ENCODE data around the gene ATP6V1A. TPM values are rescaled to one million over a fixed set of nuclear protein-coding genes. Genes with fewer than 3 reads are reported as not detected.
A peak's percentile ranks its signal among the peaks of the same experiment; 100 is the strongest.

Gene ATP6V1A
- total and polyA plus RNA-seq, 2 donors (not counting 1 experiment from before 2014, with no cell fraction given): 7.6 to 44.3 TPM

DNA sequence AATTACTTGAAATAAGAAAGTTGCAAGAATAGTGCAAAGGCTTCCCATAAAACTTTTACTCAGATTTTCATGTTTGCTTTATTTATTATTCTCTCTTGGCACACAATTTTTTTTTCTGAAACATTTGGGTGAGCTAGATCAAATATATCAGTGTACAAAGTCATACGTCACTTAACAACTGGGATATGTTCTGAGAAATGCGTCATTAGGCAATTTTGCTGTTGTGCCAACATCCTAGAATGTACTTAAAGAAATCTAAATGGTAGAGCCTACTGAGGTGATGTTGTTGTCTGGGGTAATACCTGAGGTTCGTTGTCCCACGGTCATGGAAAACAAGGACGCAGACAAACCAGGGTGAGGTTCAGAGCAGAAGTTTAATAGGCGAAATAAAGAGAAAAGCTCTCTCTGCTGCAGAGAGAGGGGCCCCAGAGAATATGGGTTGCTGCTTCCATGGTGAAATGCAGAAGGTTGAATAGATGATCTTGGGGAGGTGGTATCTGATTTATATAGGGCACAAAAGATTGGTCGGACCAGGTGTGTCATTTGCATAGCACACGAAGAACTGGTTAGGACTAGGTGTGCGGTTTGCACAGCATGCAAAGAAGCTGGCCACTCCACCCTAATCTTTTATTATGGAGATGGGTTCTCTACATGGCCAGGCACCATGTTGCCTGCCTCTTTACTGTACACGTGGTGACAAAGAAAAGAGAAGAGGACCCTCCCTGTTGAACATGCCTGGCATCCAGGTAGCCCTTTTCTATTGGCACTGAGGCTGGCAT lies 82.9 kb downstream of the ATP6V1A start:
- no peaks in the 10 kb centered on the region for H3K27me3 ChIP-seq (replicated peaks in 1 of 4; ENCODE audit: control extremely low read depth in 1 of 4, control insufficient read depth in 3 of 4, insufficient read depth in 4 of 4, low read length in 3 of 4)
- peak overlapping the region in 1 of 5 experiments; percentile 13 for H3K4me3 ChIP-seq (ENCODE audit: control extremely low read depth in 1 of 5, extremely low read depth in 1 of 5, insufficient read depth in 1 of 5, low read depth in 2 of 5, low read length in 4 of 5)
- H4K20me1 ChIP-seq (ENCODE audit: control insufficient read depth, insufficient read depth, low read length, poor library complexity, severe bottlenecking): no peaks in the 10 kb centered on the region
- Mint-ChIP-seq H3K27ac (peak overlapping the region; percentile 97), H3K4me1 (peaks cover 68% of the 10 kb centered on the region), H3K9me3 (ENCODE audit: insufficient read depth) (no peaks in the 10 kb centered on the region), H3K27me3 (no peaks in the 10 kb centered on the region), H3K4me3 (peak overlapping the region; percentile 80)
- POLR2A ChIA-PET: interaction anchor here (0.6 to 1.6 kb wide), 6 partner anchors 9 to 384 kb away, joined by 4 to 24 read pairs (median 5); partner anchors contain the start of genes ATP6V1A, GRAMD1C and NAA50
- TF ChIP-seq, protein P1, sequence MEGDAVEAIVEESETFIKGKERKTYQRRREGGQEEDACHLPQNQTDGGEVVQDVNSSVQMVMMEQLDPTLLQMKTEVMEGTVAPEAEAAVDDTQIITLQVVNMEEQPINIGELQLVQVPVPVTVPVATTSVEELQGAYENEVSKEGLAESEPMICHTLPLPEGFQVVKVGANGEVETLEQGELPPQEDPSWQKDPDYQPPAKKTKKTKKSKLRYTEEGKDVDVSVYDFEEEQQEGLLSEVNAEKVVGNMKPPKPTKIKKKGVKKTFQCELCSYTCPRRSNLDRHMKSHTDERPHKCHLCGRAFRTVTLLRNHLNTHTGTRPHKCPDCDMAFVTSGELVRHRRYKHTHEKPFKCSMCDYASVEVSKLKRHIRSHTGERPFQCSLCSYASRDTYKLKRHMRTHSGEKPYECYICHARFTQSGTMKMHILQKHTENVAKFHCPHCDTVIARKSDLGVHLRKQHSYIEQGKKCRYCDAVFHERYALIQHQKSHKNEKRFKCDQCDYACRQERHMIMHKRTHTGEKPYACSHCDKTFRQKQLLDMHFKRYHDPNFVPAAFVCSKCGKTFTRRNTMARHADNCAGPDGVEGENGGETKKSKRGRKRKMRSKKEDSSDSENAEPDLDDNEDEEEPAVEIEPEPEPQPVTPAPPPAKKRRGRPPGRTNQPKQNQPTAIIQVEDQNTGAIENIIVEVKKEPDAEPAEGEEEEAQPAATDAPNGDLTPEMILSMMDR (IDR thresholded peaks at IDR 0.05): no peak
- no peak for TF ChIP-seq EZH2 (IDR thresholded peaks at IDR 0.05; ENCODE audit: borderline replicate concordance, insufficient read depth, low read depth, low read length, poor library complexity, severe bottlenecking)
- peak overlapping the region; percentile 22 for H3K9ac ChIP-seq (ENCODE audit: low read length)
- peaks cover 58% of the 10 kb centered on the region in 2 donors for H3K4me1 ChIP-seq (ENCODE audit: control insufficient read depth in 2 of 2, insufficient read depth in 2 of 2, low read length in 2 of 2)
- H3K9me3 ChIP-seq (ENCODE audit: control extremely low read depth in 1 of 3, control insufficient read depth in 2 of 3, insufficient read depth in 1 of 3, low read length in 2 of 3): peaks cover 0 to 18% (median 9%) of the 10 kb centered on the region in 3 donors
- ATAC-seq (ENCODE audit: low read depth) (peak; percentile 52), DNase-seq (peak; percentile 41)
- CTCF ChIA-PET: interaction anchor here (0.5 to 3.0 kb wide), 6 partner anchors 12 to 491 kb away, joined by 3 to 11 read pairs (median 3); partner anchors contain the start of genes ATP6V1A and NAA50
- 80% methylated on average over 6 of the region's 10 CpGs for WGBS (ENCODE audit: insufficient coverage)
- intact Hi-C loops (cut with micrococcal nuclease): loop anchor here (1.0 to 10.0 kb wide), 7 partner anchors 9 to 1315 kb away; partner anchors contain the start of genes ATP6V1A, GRAMD1C, NAA50 and TIGIT
- H2AFZ ChIP-seq (ENCODE audit: insufficient read depth, low read depth, low read length, poor library complexity, severe bottlenecking): peak overlapping the region; percentile 46
- peak overlapping the region; percentile 71 to 74 for H3K27ac ChIP-seq (ENCODE audit: low read length in 2 of 2)
- H3K4me2 ChIP-seq (replicated peaks; ENCODE audit: low read depth, low read length, poor library complexity, severe bottlenecking): peak overlapping the region; percentile 52
- no peaks in the 10 kb centered on the region for H3K79me2 ChIP-seq (ENCODE audit: control insufficient read depth, insufficient read depth, low read length)
- H3K36me3 ChIP-seq (replicated peaks in 1 of 2; ENCODE audit: control extremely low read depth in 1 of 2, control insufficient read depth in 1 of 2, extremely low read depth in 1 of 2, insufficient read depth in 2 of 2, low read length in 1 of 2): no peaks in the 10 kb centered on the region

DNA sequence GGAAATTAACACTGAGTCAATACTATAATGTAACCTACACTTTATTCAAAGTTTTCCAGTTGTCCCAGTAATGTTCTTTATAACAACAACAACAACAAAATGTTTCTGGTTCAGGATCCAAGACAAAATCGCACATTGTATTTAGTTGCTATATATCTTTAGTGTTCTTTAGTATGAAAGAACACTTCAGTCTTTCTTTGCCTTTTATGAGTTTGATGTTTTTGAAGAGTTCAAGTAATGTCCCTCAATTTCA lies 84.2 kb downstream of the ATP6V1A start:
- Histone ChIP-seq H3K9ac (ENCODE audit: low read length) (no peak overlapping the region), H3K9me3 (ENCODE audit: control extremely low read depth in 1 of 3, control insufficient read depth in 2 of 3, insufficient read depth in 1 of 3, low read length in 2 of 3) (peaks cover 0 to 18% (median 9%) of the 10 kb centered on the region in 3 donors), H3K79me2 (ENCODE audit: control insufficient read depth, insufficient read depth, low read length) (no peaks in the 10 kb centered on the region), H3K27ac (ENCODE audit: low read length in 2 of 2) (peak overlapping the region; percentile 71 to 74), H3K4me1 (ENCODE audit: control insufficient read depth in 2 of 2, insufficient read depth in 2 of 2, low read length in 2 of 2) (peaks cover 49 to 50% of the 10 kb centered on the region in 2 donors), H4K20me1 (ENCODE audit: control insufficient read depth, insufficient read depth, low read length, poor library complexity, severe bottlenecking) (no peaks in the 10 kb centered on the region), H2AFZ (ENCODE audit: insufficient read depth, low read depth, low read length, poor library complexity, severe bottlenecking) (no peak overlapping the region), H3K4me2 (replicated peaks; ENCODE audit: low read depth, low read length, poor library complexity, severe bottlenecking) (peak overlapping the region; percentile 52), H3K27me3 (replicated peaks in 1 of 4; ENCODE audit: control extremely low read depth in 1 of 4, control insufficient read depth in 3 of 4, insufficient read depth in 4 of 4, low read length in 3 of 4) (no peaks in the 10 kb centered on the region), H3K4me3 (ENCODE audit: control extremely low read depth in 1 of 5, extremely low read depth in 1 of 5, insufficient read depth in 1 of 5, low read depth in 2 of 5, low read length in 4 of 5) (peak overlapping the region in 1 of 5 experiments; percentile 13), H3K36me3 (replicated peaks in 1 of 2; ENCODE audit: control extremely low read depth in 1 of 2, control insufficient read depth in 1 of 2, extremely low read depth in 1 of 2, insufficient read depth in 2 of 2, low read length in 1 of 2) (no peaks in the 10 kb centered on the region)
- Mint-ChIP-seq H3K4me1 (peaks cover 61% of the 10 kb centered on the region), H3K27ac (peak overlapping the region; percentile 97), H3K9me3 (ENCODE audit: insufficient read depth) (no peaks in the 10 kb centered on the region), H3K27me3 (no peaks in the 10 kb centered on the region), H3K4me3 (peak overlapping the region; percentile 80)
- DNase-seq: no peak
- ChIA-PET POLR2A (interaction anchor here (0.6 to 1.4 kb wide), 3 partner anchors 8 to 85 kb away, joined by 3 to 5 read pairs (median 3); partner anchors contain the start of genes GRAMD1C and NAA50), CTCF (interaction anchor here (3.0 kb wide), 1 partner anchor 13 kb away, joined by 11 read pairs; no protein-coding TSS in a partner anchor)
- TF ChIP-seq EZH2 (IDR thresholded peaks at IDR 0.05; ENCODE audit: borderline replicate concordance, insufficient read depth, low read depth, low read length, poor library complexity, severe bottlenecking): no peak
- intact Hi-C loops (cut with micrococcal nuclease): loop anchor here (2.0 to 10.0 kb wide), 5 partner anchors 28 to 1314 kb away; partner anchors contain the start of genes ATP6V1A, NAA50, TIGIT and ZBTB20
- no peak for ATAC-seq (ENCODE audit: low read depth)
- WGBS (ENCODE audit: insufficient coverage): no CpG with 5 or more reads among the region's 1 CpG
